K562 (cell line): ENCODE data around the gene HTT-AS. TPM values are rescaled to one million over a fixed set of nuclear protein-coding genes. Genes with fewer than 3 reads are reported as not detected.

Experiments
- ARHGAP35 ChIP-seq: fragments of 450-650 bp; IDR thresholded peaks from 2 replicates; pipeline ENCODE4 v1.6.1; 2018; ENCODE audit not compliant: partially characterized antibody
- DACH1 ChIP-seq: fragments of 450-650 bp; IDR thresholded peaks from 2 replicates; pipeline ENCODE4 v1.6.1; 2018; ENCODE audit not compliant: partially characterized antibody
- GABPB1 ChIP-seq: sonication (generic); formaldehyde crosslinking; IDR thresholded peaks from 2 replicates; pipeline ENCODE4 v1.8.0; 2022; ENCODE audit warnings: mild to moderate bottlenecking, missing genetic modification reagents
- POLR2AphosphoS5 ChIP-seq: IDR thresholded peaks from 2 replicates; pipeline ENCODE4 v1.6.1; 2011; ENCODE audit warnings: mild to moderate bottlenecking, low read depth, low read length, moderate library complexity; ENCODE audit not compliant: control insufficient read depth, insufficient read depth
- RBM17 ChIP-seq: fragments of 200-400 bp; formaldehyde crosslinking; IDR thresholded peaks from 2 replicates; pipeline ENCODE4 v1.6.1; 2017; ENCODE audit warnings: low read depth, mild to moderate bottlenecking, low read length, borderline replicate concordance
- SMAD1 ChIP-seq: fragments of 150-350 bp; IDR thresholded peaks from 2 replicates; pipeline ENCODE4 v1.6.1; 2014; ENCODE audit warnings: low read length, low read depth; ENCODE audit not compliant: partially characterized antibody
- TRIM28 ChIP-seq: fragments of 450-650 bp; IDR thresholded peaks from 2 replicates; pipeline ENCODE4 v1.6.1; 2017
- ZBTB40 ChIP-seq, 2 experiments: fragments of 450-650 bp in 1 of 2; sonication (generic) in 1 of 2; formaldehyde crosslinking in 1 of 2; IDR thresholded peaks; 2 replicates each; pipeline versions ENCODE4 v1.7.1 to v1.9.0; 2016 to 2022; ENCODE audit warnings: inconsistent platforms in 1 of 2, mild to moderate bottlenecking in 1 of 2, missing genetic modification reagents in 1 of 2
- ZNF318 ChIP-seq, 2 experiments: fragments of 450-650 bp; IDR thresholded peaks; 2 replicates each; pipeline ENCODE4 v1.6.1; 2016; ENCODE audit warnings: mild to moderate bottlenecking in 2 of 2, borderline replicate concordance in 1 of 2, low read depth in 1 of 2, moderate library complexity in 1 of 2
- polyA plus RNA-seq, 8 experiments: library from polyadenylated mRNA; depleted of rRNA in 4 of 8; stranded (reverse) in 5 of 8; unstranded in 3 of 8; fragments of >200 nt; fragmentation: Nextera tagmentation in 2 of 8; fragmentation: Illumina TruSeq in 1 of 8; extraction: Ambion mirVana in 2 of 8; extraction: Trizol in 1 of 8; gene quantifications; 2 replicates each; pipeline versions ENCODE4 v1.2.1 to v1.2.3, GENCODE V29; 2011 to 2014; ENCODE audit warnings: inconsistent platforms in 1 of 8, missing spikeins in 1 of 8
- total RNA-seq, 7 experiments: library from RNA; depleted of rRNA in 6 of 7; stranded (reverse); fragments of >200 nt in 6 of 7; fragmentation: Illumina TruSeq in 2 of 7; extraction: Trizol in 2 of 7; gene quantifications; 2 replicates each; pipeline versions ENCODE4 v1.2.1 to v1.2.3, GENCODE V29; 2011 to 2021; ENCODE audit warnings: low replicate concordance in 1 of 7

Gene HTT-AS
- total and polyA plus RNA-seq, 9 of the 15 experiments (the other 6 are each of a cell fraction or from before 2014, with no cell fraction given): not detected

GRCh38 chr4:3074078-3074845, at the start of gene HTT-AS, which contains the start of gene HTT (continued):
- TF ChIP-seq ARHGAP35: no peak
- no peak for TF ChIP-seq RBM17
- no peak for TF ChIP-seq ZNF318 (IDR thresholded peaks at IDR 0.05; ENCODE audit: borderline replicate concordance in 1 of 2, low read depth in 1 of 2)
- TF ChIP-seq ZBTB40 (IDR thresholded peaks at IDR 0.05): no peak
- TF ChIP-seq ZBTB40 (CRISPR knock-in tag; IDR thresholded peaks at IDR 0.05): no peak
- TF ChIP-seq GABPB1: no peak; the same call in 1 of the 2 replicates
- TF ChIP-seq SMAD1: no peak
- TF ChIP-seq POLR2AphosphoS5: peak; percentile 63
- no peak for TF ChIP-seq TRIM28
- TF ChIP-seq DACH1: no peak
